ENCODE data around the gene LMOD1.
"Not testable (repeated sequence)": the region's sequence is repeated elsewhere in the genome, so short reads cannot be mapped to it uniquely, and the experiment has no call there.

Gene LMOD1

DNA sequence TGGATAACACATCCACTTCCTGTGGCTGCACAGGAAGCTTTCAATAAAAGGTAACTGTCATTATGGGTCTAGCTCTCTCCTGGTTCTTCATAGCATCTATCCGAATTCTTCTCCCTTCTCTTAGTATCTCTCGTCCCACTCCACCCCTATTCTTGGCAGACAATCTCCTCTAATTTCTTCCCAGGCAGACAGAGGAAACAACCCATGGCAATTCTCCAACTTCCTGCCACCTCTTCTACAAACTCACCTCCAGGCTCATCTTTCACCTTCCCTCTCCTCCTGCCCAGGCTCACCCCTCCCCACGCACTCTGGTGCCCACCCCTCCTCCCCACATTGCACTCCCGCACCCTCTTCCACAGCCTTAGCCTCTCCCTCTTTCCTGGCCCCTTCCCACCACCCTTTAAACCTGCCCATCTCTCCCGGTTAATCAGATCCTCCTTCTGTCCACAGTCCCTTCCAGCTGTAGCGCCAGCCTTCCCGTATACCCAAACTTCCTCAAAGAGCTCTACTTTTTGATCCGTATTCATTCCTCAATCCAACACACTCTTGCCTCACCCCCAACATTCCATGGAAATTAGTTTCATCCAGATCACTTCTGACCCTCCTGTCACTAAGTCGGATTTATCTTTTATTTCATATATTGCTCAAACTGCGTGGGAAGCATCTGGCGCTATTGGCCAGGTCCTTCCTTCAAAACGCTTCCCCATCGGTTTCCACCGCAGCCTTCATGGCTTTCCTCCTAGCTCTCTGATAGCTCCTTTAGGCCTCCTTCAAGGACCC lies 31.7 kb downstream of the LMOD1 start:
- no peak for DNase-seq (ENCODE audit: low spot score)

DNA sequence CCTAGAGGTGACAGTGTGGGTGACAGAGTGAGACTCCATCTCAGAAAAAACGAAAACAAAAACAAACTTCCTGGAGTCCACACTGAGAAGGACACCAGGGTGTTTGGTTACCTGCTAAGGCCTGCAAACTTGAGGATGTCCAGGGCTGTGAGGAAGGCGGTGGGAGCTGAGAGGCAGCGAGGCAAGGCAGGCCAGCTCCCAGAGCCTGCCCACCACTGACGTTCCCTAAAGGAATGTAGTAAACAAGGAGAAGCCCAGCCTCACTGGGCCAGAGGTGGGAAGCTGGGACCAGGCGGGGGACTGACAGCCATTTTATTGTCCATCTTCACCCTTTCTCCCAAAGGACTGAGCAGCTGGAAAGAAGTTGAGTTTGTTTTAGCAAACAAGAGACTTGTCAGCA lies 33.5 kb downstream of the LMOD1 start:
- DNase-seq (ENCODE audit: low spot score): no peak

DNA sequence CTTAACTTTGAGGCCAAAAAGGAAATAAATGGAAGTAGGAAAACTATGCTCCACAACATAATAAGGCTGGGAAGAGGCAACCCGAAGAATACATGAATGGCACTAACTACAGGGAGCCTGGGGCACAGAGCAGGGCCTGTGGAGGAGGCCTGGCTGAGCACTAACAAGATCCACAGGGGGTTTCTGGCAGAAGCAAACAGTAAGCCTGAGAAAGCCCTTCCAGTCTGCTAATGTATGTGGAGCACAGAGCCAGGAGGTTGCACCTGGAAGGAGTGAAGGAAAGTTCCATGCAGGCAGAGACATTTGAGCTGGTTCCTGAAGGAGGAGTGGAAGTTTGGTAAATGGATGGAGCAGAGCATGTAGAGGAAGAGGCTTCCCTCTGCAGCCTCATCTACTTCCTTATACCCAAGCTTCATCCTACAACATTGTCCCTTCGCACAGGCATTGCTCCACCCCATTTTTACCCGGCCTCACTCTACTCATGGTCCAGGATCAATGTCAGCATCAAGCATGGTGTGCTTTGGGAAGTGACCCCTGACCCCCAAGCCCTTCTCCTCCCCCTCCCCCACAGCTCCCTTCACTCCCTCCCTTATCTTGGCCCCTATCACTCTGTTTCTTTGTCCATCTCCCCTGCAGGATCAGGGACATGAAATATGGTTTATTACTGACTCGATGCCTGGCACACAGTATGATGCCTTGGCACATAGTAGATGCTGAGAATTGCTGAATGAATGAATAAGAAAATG lies 34.3 kb downstream of the LMOD1 start:
- DNase-seq (ENCODE audit: low spot score): no peak

DNA sequence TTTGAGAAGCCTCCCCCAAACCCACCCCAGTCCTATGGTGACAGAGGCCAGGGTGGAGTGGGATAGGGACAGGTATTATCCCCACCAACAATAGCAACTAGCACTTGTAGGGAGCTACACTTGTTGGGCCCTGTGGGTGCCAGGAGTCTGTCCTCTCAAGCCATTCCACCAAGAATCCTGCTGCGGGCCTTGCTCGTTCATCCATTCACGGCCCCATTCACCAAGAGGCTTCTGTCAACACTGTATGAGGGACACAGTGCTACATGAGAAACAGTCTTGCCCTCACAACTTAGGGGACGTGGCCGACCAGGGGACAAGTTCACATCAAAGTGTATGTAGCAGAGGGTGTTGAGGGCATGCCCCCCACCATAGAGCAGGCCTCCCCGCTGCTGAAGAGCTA lies 38.7 kb downstream of the LMOD1 start:
- DNase-seq (ENCODE audit: low spot score): no peak

DNA sequence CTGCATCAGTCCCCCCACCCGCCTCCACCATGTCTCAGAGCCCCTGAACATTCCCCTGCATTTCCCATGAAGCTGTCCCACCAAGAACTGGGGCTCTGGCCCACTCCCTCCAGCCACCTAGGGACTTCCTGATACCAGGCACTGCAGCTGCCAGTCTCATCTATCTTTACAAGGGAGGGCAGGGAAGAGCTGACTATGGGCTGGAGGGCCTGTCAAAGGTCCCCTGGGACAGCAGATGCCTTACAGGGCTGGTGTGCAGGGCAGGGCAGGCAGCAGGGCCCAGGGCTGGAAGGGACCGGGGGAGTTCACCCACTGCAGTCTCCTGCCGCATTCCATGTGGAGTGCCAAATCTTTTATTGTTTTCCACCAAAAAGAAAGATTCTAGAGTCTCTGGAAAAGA lies 40.0 kb downstream of the LMOD1 start:
- DNase-seq (ENCODE audit: low spot score): no peak

DNA sequence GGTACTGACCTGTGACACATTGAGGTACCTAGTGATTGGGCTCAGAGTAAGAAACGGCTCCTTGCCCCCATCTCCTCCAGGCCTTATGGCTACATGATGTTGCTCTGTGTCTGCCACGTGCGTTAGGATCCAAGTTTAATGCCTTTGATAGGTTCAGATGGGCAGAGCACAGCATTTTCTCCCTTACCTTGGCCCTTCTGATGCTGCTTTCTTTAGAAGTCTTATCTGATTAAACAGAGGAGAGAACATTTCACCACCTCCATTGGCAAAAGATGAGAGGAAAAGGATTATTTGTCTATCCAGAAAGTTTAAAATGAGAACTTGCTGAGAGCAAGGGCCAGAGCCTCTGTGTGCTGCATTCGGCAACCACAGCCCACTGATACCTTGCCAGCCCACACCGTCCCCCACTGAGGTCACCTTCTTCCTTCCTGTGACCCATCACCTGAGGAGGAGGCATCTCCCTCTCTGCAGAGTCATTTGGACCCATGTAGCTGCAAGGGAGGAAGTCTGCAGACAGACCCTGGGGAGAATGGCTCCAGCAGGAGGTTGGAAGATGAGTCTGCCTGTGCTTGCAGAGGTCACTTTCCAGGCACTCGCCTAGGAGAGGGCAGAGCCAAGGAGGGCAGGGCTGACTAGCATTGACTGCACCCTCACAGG lies 41.0 kb downstream of the LMOD1 start:
- DNase-seq (ENCODE audit: low spot score): no peak

DNA sequence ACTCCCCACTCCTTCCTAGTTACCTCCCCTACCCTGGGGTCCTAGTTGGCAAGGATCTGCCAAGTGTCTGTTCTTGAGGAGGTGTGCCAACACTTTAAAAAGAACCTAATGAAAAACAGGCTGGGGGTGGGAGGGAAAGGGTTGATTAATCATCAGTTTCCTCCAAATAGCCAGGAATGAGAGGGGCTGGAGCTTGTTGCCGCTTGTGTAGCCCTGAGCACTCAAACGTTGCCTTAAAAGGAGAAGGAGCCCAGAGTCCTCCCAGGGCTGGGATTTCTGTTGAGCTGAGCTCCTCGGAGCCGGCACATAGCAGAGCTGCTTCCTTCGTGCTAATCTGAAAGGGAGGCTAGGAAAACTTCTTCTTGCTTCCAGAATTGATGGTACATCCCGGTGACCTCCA lies 41.8 kb downstream of the LMOD1 start:
- no peak for DNase-seq (ENCODE audit: low spot score)

DNA sequence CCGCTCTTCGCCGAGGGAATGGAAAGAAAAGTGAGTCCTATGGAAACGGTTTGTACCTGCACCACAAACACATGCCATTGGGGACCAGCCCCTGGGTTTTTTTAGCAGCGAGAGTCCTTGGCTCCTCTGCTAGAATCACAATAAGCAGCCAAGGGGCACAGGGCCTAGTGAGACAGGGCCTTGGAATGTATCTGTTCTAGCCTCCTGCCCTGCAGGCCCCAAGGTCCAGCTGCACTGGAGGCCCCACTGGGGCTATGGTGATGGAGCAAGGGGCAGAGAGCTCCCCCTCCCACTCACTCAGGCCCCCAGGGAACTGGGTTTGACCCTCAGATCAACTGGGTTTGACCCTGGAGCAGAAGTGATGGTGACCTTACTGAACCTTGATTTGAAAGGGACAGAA lies 43.2 kb downstream of the LMOD1 start:
- DNase-seq (ENCODE audit: low spot score): no peak

DNA sequence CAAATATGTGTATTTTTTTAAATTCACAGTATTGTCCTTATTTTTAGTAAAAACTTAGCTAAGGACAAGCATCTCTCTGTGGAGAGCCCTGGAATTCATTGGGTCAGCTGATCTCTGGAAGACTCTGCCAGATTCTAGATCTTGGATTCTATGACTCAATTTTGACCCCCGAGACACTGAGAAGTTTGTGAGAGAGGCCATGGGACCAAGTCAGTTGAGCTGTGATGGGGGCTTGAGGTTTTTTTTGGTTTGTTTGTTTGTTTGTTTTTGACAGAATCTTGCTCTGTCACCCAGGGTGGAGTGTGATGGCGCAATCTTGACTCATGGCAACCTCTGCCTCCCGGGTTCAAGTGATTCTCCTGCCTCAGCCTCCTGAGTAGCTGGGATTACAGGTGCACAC lies 44.1 kb downstream of the LMOD1 start:
- no peak for DNase-seq (ENCODE audit: low spot score)

DNA sequence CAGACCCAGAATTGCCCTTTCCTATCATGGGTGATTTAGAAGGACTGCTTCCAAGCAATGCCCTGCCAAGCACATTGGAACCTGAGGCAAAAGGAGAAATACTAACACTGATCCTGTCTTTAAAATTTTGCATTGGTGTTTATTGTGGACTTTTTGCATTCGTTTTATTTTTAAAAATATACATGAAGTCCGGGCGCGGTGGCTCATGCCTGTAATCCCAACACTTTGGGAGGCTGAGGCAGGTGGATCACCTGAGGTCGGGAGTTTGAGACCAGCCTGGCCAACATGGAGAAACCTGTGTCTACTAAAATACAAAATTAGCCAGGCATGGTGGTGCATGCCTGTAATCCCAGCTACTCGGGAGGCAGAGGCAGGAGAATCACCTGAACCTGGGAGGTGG lies 45.3 kb downstream of the LMOD1 start:
- DNase-seq (ENCODE audit: low spot score): not testable (repeated sequence)

DNA sequence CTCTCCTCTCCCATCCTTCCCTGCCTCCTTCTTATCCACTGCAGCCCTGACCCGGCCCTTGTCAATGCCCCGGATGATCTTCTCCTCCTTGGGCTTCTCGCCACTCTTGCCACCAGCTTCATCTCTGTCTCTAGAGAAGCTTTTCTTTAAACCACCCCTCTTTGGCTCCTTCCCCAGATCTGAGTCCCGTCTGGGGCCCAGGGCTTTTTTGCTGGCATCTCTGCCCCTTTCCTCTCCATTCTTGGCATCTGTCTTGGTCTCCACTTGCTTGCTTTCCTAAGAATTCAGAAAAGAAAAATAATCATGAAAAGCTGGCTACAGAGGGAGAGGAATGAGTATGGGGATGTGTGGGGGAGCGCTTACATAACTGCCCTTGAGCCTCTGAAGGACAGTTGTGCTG lies 45.9 kb downstream of the LMOD1 start:
- no peak for DNase-seq (ENCODE audit: low spot score)

DNA sequence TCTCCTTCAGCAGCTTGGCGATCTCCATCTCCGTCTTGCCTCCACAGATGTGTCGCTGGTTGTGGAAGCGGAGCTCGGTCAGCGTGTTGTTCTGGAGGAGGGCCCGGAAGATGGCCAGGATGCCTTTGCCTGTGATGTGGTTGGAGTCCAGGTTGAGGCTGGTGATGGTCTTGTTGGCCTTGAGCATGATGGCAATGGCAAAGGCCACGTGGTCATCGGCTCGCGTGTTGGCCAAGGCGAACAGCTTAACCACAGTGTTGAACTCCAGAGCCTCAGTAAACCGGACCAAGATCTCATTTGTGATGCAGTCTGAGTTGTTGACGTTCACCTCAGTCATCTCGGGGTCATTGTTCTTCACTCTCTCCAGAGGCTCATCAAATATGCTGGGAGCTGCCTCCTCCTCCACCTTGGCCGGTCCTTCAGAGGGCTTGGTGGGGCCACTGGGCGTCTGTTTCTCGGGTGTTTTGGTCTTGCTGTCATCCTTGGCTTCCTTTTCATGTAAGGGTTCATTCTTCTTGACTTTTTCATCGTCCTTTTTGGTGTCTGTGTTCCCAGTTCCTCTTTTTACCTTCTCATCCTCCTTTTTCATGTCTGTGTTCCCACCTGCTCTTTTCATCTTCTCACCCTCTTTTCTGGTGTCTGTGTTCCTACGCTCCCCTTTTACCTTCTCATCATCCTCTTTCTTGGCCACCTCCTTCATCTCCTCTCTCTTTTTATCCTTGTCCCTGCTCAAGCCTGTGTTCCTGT lies 46.5 kb downstream of the LMOD1 start:
- DNase-seq (ENCODE audit: low spot score): no peak

DNA sequence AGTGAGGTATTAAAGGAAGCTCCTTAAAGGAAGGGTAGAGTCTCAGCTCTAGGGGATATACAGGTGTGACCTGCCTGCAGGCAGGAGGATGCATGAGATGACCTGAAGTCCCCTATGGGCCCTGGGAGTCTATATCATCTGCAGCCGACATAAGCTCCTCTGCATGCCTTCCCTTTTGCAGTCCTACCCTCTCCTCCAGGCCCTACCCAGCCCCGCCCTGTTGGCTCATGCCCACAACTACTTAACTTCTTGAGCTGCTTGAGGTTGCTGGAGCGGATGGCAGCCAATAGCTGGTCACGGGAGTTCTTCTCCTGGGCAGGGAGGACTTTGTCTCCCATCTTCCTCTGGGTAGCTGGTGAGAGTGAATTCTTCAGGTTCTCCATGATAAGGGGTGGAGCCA lies 47.4 kb downstream of the LMOD1 start:
- DNase-seq (ENCODE audit: low spot score): no peak

DNA sequence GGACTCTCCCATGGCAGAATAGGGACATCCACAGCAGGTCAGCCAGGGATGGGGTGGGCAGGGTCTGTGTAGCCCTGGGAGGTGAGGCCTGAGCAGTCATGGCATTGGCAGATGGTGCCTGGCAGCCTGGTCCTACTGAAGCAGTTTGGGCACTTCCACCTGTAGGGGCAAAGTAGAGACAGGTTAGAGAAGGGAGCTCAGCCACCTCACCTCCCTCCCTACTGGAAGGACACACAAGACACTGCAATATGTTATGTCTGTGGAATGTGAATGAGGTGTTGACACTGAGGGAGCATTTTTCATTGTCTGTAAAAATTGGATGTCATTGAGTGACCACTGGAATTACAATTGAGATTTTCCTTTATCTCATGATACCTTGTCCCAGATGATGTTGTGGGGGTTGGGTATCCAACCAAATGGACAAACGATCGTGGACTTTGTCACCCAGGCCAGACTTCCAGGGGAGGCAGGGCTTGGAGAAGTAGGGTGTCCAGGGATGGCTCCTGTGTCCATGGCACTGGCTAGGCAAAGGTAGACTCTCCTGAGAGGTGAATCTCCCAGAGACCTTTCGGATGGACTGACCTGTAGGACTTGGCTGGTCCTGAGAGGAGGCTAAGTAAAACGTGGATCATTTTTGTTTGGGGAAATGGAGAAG lies 48.0 kb downstream of the LMOD1 start:
- DNase-seq (ENCODE audit: low spot score): no peak

DNA sequence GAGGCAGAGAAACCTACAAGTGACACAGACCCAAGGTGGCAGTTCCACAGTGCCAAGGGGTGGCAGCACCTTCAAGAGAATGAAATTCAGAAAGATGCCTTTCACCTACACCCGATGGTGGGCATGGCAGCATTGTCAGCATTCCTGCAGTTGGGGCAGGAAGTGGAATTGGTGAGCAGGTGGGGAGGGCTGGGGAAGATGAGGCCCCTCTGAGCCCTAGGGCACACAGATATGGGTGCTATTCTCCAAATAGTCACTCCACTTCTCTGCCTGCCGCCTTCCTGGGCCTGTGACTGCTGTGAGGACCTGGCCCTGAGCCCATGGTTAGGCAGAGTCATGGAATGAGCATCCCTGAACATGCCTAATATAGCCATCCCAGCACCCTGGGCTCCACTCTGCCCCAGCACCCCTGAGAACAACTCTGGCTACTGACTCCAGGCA lies 49.4 kb downstream of the LMOD1 start:
- no peak for DNase-seq (ENCODE audit: low spot score)

DNA sequence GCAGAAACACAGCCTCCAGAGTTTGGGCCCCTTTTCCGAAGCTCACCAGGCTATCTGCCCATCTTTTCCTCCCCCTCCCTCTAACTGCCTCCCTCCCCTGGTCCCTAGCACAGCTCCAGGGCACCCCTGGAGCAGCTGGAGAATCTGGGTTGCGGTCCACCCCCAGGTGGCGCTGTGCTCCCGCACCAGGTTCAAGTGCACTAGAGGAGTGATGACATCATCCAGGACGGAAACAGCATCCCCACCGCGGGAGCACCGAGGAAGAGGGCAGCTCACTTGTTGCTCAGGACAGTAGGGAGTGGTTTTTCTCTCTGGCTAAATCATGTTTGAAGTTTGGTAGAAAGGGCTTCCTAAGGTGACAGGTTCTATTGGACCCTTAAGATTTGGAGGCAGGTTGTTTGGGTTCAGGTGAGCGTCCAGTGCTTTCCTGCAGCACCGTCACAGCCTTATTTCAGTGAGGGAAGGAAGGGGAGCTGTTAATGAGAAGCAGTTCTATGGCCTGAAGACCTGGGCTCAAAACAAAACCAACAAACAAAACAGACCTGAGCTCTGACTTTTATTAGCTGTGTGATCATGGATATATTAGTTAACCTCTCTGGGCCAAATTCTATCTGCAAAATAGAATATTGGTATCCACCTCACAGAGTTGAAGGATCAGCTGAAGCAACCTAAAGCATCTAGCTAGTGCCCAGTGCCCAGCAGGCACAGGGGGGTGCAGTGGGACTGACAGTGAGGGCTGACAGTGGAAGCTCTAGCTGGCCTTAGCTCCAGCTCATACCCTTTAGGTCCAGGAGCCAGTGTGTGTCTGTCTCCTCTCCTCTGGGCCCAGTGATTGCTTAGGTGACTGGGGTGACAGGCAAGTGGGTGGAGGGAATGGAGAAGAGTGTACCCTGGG lies 50.2 kb downstream of the LMOD1 start:
- DNase-seq (ENCODE audit: low spot score): peak; percentile 77

DNA sequence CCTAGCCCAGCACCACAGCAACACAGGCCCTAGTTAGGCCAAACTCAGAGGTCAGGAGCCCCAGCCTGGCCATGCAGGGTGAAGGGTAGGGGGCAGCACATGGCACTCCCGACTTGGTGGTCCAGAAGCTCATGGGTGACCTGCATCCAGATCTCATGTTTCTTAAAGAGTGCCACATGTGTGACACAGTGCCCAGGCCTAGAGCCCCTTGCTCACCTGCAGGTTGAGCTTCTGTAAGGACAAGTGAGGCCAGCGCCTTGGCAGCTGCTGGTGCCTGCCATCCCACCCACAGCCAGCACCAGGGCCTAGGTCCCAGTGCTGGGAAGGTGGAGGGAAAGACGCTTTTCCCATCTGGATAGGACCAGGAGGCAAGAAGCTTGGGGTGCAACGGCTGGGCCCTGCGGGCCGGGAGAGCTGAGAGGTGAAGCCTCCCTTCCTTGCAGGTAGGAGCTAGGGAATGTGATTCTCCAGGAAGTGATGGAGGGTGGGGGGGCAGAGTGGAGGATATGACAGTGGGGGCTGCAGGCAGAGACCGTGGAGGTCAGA lies 51.2 kb downstream of the LMOD1 start:
- no peak for DNase-seq (ENCODE audit: low spot score)

DNA sequence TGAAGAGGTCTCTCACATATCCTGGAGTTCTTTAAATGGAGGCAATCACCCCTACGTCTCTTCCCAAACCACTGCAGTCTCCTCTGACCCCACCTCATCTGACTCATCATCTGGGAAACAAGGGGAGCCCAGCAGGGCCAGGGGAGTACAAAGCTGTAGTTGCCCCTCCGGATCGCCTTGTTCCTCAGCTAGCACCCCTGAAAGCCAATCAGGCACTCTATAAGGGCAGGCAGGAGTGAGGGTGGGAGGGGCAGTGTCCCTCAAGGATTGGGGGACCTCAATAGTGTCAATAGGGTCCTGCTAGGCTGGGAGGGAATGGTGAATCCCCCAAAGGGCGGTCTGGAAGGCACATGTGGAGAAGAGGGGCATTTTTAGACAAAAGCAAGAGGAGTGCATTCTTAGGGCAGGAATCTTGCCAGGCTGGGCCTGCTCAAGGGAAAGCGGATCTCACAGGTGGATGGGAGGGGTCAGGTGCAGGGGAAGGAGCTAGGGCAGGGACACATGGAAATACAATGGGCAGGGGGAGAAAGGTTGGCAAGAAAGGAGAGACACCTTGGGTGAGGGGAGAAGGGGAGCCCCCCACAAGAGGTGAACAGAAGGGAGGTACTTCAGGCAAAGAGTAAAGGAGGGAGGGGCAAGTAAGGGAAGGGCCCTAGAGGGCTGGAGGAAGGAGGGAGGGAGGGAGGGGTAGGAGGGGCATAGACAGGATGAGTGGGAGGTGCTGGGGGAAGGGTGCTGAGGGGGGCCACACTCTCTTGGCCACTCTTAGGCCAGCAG lies 51.8 kb downstream of the LMOD1 start:
- DNase-seq (ENCODE audit: low spot score): no peak

DNA sequence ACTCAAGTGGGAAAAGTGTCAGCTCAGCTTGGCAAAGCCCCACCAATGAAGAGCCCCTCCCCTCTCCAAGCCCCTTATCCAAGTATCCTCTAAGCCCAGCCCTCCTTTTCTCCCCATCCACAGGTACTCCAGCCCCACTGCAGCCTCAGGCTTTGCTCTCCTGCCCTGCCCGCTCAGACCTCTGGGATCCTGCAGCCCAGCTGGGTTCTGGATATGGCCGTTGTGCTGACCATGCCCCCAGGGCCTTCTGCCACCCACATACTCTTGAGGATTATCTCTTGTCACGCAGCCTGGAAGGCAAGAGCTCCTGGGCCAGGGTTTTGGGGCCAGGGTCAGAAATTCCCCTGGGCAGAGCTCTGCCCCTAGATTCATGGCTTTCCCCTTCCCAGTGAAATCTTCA lies 52.9 kb downstream of the LMOD1 start:
- DNase-seq (ENCODE audit: low spot score): no peak

DNA sequence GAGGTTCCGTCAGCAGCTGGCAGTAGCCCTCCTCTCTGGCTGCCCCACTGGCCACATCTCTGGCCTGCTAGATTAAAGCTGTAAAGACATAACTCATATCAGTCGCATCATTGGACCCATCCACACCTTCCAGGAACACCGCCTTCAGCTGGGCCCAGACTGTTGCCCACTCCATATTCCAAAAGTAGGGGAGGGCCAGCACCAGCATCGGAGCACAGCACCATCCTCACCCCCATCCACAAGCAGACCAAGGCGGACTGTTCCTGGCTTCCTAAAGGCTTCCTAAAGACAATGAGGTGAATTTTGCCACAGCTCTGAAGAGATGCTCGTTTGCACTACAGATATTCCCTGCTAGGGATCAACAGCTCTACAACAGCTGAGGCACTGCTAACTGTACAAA lies 54.1 kb downstream of the LMOD1 start:
- DNase-seq (ENCODE audit: low spot score): no peak
